IPS-11a (cell line): ENCODE results near the gene NUP35.

ENCODE experiments used
- H3K4me3 ChIP-seq: one replicate; pipeline ENCODE4 v1.5.1; 2013; ENCODE audit warnings: low read depth, low read length, control low read depth

Gene NUP35, protein sequence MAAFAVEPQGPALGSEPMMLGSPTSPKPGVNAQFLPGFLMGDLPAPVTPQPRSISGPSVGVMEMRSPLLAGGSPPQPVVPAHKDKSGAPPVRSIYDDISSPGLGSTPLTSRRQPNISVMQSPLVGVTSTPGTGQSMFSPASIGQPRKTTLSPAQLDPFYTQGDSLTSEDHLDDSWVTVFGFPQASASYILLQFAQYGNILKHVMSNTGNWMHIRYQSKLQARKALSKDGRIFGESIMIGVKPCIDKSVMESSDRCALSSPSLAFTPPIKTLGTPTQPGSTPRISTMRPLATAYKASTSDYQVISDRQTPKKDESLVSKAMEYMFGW

DNA sequence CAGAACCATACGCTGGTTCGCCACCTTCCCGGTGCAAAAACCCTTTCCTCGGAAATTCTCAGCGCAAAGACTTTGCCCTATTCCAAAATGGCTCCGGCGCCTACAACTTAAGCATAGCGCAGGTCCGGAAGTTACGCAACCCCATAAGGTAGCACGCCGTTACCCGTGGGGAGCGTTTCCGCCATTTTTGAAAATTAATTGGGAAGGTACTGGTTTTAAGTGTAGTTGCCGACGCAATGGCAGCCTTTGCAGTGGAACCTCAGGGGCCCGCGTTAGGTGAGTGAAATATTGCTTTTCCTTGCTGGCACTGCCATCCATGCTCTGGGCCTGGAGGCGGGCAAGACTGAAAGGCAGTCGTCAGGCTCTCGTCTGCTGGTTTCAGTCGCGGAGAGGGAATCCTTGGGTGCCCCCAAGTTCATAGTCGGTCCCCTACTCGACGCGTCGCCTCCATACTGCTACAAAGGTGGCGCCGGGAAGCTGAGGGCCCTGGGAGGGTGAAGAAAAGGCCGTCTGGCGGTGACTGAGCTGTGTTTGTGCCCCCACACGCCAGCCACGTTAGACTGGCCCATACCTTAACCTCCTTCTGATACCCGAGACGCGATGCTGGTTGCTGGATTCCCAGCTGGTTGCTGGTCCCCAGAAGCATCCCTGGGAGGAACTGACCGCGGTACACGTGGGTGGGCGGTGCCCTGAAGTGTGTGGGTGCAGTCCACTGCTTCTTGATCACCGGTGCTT is at the start of gene NUP35:
Gene NUP35, plus strand, starts transcription at position 222 of the 735 bp plus-strand sequence. Its CDS starts 15 bp downstream, at position 237.
- H3K4me3 ChIP-seq = peak within 1 kb of the TSS; percentile 97

DNA sequence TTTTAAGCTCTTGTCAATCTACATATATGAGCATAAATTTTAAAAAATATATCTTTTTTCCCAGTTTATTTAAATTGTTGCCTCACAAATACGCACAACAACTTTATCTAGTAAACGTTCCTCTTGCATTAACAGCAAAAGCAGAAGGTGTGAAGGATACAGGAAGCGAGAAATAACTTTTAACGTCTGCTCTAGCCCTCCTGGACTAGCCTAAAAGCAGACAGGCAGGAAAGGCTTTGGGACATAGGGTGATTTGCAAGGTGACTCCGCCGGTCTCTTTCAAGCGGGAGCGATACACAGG is 46.1 kb upstream of the NUP35 start:
- H3K4me3 ChIP-seq = peak overlapping the region; percentile 81

DNA sequence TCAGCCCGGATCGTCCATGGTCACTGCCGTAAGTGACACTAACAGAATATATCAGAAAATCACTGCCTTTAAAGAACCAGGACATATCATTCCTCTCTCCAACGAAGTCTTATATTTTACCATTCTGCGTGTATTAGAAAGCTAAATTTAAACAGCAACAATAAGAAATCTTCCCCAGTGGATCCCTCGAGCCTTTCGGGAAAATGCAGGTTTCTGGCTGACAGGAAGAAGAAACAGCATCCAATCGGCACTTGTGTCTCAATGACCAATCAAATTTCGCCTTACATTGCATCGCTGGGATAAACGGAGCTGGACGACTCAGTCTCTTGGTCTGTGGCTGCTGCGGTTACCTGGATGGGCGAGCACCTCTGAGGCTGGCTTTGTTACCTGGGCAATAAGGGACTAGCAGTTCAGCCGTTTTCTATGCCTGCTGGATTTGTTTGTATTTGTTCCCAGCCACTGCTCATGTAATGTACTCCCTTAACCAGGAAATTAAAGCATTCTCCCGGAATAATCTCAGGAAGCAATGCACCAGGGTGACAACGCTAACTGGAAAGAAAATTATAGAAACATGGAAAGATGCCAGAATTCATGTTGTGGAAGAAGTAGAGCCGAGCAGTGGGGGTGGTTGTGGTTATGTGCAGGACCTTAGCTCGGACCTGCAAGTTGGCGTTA is 45.6 kb upstream of the NUP35 start, which contains the start of gene DUSP19:
Gene DUSP19, plus strand, starts transcription at position 284 of the 675 bp plus-strand sequence. Its CDS starts 187 bp downstream, at position 471.
- peak within 1 kb of the TSS; percentile 81 for H3K4me3 ChIP-seq

DNA sequence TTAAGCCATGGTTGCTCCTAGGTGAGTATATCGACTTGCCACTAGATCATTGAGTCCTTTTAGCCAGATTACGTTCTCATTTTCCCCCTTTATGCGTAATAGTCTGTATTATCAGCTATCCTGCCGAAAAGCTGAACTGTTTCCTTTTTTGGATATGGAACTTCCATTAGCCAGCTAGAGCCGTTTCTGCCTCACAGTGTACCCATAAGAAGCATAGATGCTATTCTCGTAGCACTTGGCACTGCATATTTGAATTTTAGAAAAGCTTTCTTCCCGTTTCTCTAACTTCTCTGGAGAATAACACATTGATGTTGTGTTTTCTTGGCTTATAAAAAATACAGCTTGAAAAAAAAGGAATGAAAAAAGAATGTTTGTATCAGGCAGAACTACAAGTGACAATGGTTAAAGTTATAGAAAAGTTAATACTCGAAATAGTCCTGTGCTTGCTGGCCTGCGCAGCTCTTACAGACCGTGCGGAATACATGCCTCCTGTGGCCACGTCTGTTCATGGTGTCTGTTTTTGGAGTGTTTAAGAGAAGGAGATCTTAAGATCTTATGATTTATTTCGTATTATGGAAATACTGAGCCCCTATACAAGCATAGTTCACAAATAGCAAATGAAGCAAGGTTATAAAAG is 45.0 kb upstream of the NUP35 start:
- peak overlapping the region; percentile 81 for H3K4me3 ChIP-seq

DNA sequence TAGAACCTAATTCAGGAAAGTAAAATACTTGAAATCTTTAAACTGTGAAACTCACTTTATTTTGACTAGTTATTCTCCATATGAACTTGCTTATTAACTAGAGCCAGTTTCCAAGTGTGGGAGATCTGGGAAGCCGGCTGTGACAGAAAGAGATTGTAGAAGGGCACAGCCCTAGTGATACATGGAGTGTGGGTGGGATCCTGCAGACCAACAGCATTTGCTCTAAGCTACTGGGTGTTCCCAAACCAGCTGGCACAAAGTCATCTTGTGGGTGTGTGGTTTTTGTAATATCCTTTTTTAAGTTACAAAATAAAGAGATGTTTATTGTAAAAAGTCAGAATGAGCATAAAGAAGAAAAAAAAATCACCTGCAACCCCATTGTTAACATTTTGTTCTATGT is 42.3 kb upstream of the NUP35 start:
- no peak overlapping the region for H3K4me3 ChIP-seq

DNA sequence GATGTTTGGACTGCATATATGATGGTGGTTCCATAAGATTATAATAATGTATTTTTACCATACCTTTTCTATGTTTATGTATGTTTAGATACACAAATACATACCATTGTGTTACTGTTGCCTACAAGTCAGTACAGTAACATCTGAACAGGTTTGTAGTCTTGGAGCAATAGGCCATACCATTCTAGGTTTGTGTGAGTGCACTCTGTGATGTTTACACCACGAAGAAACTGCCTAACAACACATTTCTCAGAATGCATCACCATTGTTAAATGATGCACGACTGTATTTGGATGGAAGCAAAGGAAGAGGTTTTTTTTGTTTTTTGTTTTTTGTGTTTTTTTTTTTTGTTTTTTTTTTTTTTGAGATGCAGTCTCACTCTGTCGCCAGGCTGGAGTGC is 36.2 kb upstream of the NUP35 start:
- no peak overlapping the region for H3K4me3 ChIP-seq

DNA sequence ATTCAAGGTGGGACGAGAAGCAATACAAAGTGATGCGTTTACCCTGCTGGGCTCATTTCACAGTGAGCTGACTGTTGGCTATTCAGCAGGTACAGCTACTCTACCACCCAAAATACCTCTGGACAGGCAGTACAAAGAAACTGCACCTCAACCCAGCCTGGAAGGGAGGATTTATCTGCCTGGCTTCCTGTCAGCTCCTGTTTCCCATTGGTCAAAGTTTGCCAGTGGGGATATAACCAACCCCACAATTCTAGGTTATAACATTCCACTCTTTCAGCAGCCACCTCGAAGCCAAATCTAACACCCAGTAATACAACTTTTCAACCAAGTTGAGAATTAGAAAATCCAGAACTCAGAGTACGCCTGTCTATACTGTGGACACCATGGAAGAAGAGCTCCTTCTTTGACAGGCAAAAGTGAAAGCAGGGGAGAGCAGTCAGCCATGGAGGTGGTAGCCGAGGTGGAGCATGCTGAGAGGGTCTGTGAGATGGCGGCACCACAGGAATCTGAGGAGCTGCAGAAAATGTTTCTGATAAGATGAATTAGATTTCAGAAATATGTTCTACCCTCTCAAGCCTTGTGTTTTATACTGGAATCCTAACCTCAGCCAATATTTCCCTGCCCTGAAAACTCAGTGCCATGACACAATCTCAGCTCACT is 34.9 kb upstream of the NUP35 start:
- no peak overlapping the region for H3K4me3 ChIP-seq

DNA sequence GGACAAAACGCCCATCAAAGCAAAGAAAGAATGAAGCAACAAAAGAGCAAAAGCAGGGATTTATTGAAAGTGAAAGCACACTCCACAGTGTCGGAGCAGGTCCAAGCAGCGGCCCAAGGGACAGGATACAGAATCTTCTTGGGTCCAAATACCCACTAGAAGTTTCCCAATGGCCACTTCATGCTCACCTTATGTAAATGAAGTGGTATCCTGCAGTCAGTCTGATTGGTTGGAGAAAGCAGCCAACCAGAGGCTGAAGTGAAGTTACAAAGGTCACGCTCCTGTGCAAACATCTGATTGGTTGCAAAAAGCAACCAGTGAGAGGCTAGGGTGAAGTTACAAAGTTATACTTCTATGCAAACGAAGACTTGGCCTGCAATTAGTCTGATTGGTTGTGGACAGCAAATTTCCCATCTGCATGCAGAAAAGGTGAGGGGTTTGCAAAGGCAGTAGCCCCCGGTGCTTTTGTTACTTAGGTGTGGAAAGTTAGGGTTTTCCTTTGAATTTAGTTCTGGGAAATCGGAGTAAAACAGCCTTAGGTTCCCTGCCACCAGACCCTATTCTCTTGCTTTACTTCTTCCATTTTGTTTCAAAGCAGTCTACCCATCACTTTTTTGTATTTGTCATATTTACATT is 32.8 kb upstream of the NUP35 start:
- H3K4me3 ChIP-seq = no peak overlapping the region

DNA sequence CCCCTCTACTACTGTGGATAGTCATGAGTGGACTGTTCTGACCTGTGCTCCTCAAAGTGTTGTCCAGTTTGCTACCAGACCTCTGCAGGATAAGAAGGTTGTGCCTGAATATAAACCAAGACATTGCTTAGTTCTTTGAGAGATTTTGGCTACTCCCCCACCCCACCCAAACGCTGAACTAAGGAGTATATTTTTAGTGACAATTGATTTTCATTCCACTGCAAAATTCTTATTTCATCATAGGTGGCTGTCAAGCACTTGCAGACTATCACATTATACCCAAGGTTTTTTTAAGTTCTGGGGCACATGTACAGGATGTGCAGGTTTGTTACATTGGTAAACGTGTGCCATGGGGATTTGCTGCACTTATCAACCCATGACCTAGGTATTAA is 32.3 kb upstream of the NUP35 start:
- H3K4me3 ChIP-seq = no peak overlapping the region

DNA sequence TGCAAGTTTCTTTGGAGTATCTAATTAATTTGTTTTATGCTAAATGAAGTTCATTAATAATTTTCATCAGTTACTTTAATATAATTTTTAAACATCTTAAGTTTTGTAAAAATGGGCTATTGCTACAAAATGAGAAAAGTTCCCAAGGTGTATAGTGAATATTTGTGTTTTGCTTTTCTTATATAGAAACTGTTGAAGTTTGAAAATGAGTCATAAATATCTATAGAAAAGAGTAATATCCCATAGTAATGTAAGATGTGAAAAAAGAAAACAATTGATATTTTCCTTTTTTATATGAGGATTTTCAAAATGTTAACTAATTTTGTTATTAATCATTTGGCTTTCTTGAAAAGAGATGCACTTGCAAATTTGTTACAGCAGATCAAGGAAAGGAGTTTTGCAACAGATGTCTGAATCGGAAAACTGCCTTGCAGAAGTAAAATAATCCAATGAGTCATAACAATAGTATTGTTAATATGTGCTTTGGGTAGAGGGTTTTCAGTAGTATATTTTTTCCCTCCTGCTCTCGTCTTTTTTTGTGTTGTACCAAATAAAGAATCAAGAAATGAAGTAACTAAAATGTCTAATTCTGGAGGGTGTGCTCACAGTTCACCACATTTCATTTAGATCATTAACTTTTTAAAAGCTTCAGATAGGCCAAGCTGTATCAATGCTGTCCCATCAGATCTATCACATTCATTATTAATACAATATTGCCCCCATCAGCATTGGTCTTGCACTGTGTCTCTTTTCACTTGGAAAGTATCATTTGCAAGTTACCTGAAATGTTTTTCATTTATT is 30.2 kb upstream of the NUP35 start:
- no peak overlapping the region for H3K4me3 ChIP-seq

DNA sequence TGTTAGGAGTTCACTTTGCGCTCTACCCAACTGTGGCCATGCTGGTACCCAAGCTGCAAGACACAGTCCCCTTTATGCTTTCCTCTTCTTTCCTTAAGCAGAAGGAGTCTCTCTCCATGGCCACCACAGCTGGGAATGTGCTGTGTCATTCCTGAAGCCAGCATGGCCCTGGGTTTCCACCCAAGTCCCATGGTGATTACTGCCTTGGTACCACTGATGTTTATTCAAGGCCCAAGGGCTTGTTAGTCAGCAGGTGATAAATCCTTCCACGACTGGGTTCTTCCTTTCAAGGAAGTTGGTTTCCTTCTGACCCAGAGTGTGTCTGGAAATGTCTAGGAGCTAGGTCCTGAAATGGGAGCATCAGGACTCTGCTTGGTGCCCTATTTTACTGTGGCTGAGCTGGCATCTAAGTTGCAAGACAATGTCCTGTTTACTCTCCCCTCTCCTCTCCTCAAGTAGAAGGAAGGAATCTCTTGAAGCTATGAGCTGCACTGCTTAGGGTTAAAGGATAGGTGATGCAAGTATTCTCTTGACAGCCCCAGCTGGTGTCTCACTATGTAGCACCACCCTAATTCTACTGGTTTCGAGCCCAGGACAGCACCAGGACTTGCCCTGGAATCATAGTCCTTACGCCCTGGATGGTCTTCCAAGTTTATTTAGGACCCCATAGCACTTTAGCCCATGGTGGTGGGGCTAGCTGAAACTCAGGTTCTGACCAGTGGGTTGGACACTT is 18.7 kb upstream of the NUP35 start:
- no peak overlapping the region for H3K4me3 ChIP-seq

DNA sequence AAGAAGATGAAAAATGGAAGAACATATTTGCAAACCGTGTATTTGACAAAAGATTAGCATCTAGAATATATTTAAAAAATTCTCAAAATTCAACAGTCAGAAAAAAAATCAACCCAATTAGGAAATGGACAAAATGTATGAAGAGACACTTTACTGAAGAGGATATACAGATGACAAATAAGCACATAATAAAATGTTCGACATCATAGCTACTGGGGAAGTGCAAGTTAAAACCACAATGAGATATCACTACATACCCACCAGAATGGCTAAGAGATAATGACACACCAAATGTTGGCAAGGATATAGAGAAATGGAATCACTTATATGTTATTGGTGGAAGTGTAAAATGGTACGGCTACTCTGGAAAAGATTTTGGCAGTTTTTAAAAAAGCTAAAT is 11.7 kb upstream of the NUP35 start:
- no peak overlapping the region for H3K4me3 ChIP-seq

DNA sequence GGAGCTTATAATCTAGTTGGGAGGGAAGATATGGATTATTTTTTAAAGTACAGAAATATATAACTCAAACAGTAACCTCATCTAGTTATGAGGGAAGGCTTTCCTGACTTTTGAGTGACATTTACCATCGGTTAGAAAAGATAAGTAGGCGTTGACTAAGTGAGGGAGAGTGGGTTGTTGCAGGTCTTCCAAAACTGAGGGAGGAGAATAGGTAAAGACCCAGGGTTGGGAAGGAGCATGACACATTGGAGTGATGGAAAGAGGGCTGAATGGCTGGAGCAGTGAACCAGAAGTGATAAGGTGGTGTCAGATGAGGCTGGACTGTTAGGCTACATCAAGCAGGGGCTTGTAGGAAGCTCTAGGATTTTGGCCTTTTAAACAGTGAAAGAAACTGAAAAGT is 10.6 kb upstream of the NUP35 start:
- no peak overlapping the region for H3K4me3 ChIP-seq

DNA sequence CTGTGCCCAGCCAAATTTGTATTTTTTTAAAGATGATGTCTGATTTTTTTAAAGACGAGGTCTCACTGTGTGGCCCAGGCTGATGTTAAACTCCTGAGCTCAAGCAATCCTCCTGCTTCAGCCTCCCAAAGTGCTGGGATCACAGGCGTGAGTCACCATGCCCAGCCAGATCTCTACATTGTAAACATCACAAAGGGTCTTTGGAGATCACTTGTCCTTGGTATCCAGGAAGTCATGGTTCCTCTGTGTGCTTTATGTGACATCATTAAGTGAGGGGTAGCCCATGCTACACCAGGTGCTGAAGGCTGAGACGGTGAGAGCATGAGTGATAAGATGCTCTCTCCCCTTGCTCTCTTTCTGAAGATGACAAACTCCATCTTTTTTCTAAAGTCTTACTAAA is 7.0 kb upstream of the NUP35 start:
- H3K4me3 ChIP-seq = no peak overlapping the region

DNA sequence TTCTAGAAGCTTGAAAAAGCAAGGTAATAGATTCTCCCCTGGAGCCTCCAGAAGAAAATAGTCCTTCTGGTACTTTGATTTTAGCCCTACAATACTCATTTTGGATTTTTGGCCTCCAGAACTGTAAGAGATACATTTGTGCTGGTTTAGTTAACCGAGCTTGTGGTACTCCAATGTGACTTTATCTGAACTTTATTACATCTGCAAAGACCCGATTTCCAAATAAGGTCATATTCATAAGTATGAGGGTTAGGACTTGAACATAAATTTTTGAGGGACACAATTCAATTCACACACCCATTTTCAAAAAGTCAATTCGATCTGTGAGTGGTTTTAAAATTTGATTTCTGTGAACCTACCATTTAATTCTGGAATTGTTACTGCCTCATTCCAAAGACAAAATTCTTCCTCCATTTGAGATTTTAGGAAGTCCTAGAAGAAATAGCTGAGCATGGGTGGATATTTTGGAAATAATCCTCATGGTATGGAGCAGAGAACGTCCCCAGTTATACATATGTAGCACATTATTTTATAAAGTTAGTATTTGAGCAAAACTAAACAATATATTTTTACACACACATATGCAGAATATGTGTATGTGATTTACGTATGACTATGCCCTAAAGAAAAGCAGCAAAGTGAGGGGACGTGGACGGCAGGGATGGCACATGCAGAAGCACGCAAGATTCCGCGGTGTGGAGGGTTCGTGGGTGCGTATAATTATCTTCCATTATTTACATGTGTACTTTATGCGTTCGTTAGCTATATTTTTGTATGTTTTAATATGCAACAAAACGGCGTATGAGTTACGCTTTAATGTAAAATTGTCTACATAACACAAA is 905 bp upstream of the NUP35 start:
- peak overlapping the region; percentile 97 for H3K4me3 ChIP-seq

DNA sequence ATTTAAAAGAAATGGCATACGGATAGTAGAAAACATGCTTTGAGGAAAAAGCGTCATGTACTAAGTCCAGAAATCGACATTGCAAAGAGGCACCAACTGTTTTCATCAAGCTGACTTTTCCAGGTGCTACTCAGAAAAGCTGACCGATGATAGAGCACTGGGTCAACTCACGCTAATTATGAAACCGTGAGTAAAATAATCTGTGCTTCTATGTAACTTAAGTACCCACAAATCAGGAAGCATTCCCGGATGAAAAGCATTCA is 353 bp upstream of the NUP35 start:
- peak overlapping the region; percentile 97 for H3K4me3 ChIP-seq

DNA sequence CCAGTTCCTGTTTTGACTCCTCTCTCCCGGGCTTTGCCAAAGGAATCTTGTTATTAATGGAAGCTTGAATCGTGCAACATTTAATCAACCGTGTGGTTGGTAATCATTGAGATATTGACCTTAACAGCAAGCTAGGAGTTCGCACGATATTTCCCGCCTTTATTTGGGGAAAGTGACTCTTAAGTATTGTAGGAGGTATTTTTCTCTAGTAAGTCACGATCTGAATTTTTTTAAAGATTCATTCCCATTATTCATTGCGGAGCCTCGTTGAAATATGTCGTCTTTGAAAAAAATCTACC is 663 bp downstream of the NUP35 start:
- H3K4me3 ChIP-seq = peak overlapping the region; percentile 97

DNA sequence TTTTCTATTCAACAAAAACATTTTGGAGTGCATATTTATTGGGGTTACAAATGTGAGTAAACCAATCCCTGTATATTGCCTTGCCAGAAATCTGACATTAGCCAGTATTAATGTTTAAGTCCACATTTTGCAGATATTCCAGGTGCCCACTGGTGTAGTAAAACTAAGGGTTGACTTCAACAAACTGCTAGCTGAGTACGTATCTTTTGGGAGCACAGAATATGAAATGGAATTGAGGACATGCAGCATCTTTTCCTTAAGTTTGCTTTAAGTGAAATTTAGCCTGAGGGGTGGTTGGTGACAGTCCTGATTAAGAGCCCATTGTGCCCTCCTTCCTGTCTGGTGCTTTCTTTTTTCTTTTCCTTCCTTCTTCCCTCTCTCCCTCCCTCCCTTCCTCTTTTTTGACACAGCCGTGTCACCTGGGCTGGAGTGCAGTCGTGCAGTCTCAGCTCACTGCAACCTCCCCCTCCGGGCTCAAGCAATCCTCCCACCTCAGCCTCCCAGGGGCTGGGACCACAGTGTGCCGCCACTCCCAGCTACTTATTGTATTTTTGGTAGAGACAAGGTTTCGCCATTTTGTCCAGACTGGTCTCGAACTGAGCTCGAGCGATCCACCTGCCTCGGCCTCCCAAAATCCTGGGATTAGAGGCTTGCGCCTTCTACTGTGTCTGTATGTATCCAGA is 1.6 kb downstream of the NUP35 start:
- H3K4me3 ChIP-seq = peak overlapping the region; percentile 97
